H1 (cell line): ENCODE results near the gene SEMA3F. TPM values are rescaled to one million over a fixed set of nuclear protein-coding genes. Genes with fewer than 3 reads are reported as not detected.

Source experiments
- CTCF ChIA-PET: fragments of 300-600 bp; sonication (Branson Sonifier 250); formaldehyde crosslinking; loops from one replicate; lab custom pipeline; 2021; ENCODE audit not compliant: partially characterized antibody; lab: Charles Lee
- POLR2A ChIA-PET: fragments of 300-600 bp; sonication (Branson Sonifier 250); formaldehyde crosslinking; loops from one replicate; lab custom pipeline; 2021; ENCODE audit warnings: inconsistent platforms; ENCODE audit not compliant: partially characterized antibody; lab: Charles Lee
- DNase-seq, 2 experiments: peaks; one replicate each; pipeline versions ENCODE4 v3.0.0 to v3.0.0-alpha.2; 2010 to 2022; ENCODE audit warnings: low spot score in 2 of 2, low read depth in 1 of 2, mixed read lengths in 1 of 2
- FAIRE-seq: peaks from 2 replicates; lab custom pipeline; 2011; peaks lifted over from hg19 to GRCh38; lab: Jason Lieb, UNC
- H2AFZ ChIP-seq: 2 replicates; pipeline ENCODE4 v1.8.1; 2012; ENCODE audit warnings: low read length, inconsistent platforms
- H2AK5ac ChIP-seq: 2 replicates; pipeline ENCODE4 v1.6.1; 2013; ENCODE audit warnings: low read depth, low read length
- H2BK120ac ChIP-seq: replicated peaks from 2 replicates; pipeline ENCODE3; 2013; ENCODE audit warnings: low read depth, low read length, inconsistent platforms
- H2BK12ac ChIP-seq: 2 replicates; pipeline ENCODE4 v1.6.1; 2013; ENCODE audit warnings: low read depth, low read length
- H2BK15ac ChIP-seq: 2 replicates; pipeline ENCODE4 v1.6.1; 2013; ENCODE audit warnings: low read length
- H2BK20ac ChIP-seq: 2 replicates; pipeline ENCODE4 v1.6.1; 2013; ENCODE audit warnings: low read length
- H2BK5ac ChIP-seq: 2 replicates; pipeline ENCODE4 v1.6.1; 2013; ENCODE audit warnings: low read depth, low read length
- H3K14ac ChIP-seq: 2 replicates; pipeline ENCODE4 v1.6.1; 2013; ENCODE audit warnings: inconsistent platforms; ENCODE audit not compliant: insufficient read length
- H3K18ac ChIP-seq: 2 replicates; pipeline ENCODE4 v1.6.1; 2013; ENCODE audit warnings: low read length; ENCODE audit errors: extremely low read depth
- H3K23ac ChIP-seq: 2 replicates; pipeline ENCODE4 v1.6.1; 2013; ENCODE audit warnings: inconsistent platforms; ENCODE audit not compliant: insufficient read length
- H3K23me2 ChIP-seq: 2 replicates; pipeline ENCODE4 v1.6.1; 2013; ENCODE audit warnings: low read depth, low read length
- H3K27ac ChIP-seq: 2 replicates; pipeline ENCODE4 v1.6.1; 2011; ENCODE audit warnings: low read depth, low read length, inconsistent platforms
- H3K27me3 ChIP-seq, 4 experiments: replicated peaks in 1 of 4; 1 replicate in 1 of 4; 2 replicates in 3 of 4; pipeline versions ENCODE4 v1.6.1 to v1.8.1; 2011 to 2013; ENCODE audit warnings: low read length in 3 of 4, mild to moderate bottlenecking in 3 of 4, inconsistent platforms in 2 of 4, mixed read lengths in 2 of 4, moderate library complexity in 1 of 4; ENCODE audit not compliant: control insufficient read depth in 3 of 4, insufficient read depth in 3 of 4; ENCODE audit errors: extremely low read depth in 1 of 4
- H3K36me3 ChIP-seq, 4 experiments: 2 replicates each; pipeline versions ENCODE4 v1.6.1 to v1.8.1; 2011 to 2013; ENCODE audit warnings: mild to moderate bottlenecking in 4 of 4, low read length in 3 of 4, moderate library complexity in 2 of 4, control low read depth in 1 of 4, inconsistent platforms in 1 of 4; ENCODE audit not compliant: insufficient read depth in 4 of 4, control insufficient read depth in 2 of 4
- H3K4ac ChIP-seq: replicated peaks from 2 replicates; pipeline ENCODE3; 2013; ENCODE audit warnings: low read length, low read depth, mixed read lengths, inconsistent platforms; ENCODE audit not compliant: insufficient read length
- H3K4me1 ChIP-seq, 4 experiments: replicated peaks in 1 of 4; 1 replicate in 1 of 4; 2 replicates in 3 of 4; pipeline versions ENCODE4 v1.6.1 to v1.8.1; 2011 to 2013; ENCODE audit warnings: low read length in 3 of 4, inconsistent platforms in 2 of 4, mixed read lengths in 1 of 4; ENCODE audit not compliant: insufficient read depth in 4 of 4, control insufficient read depth in 3 of 4
- H3K4me2 ChIP-seq, 2 experiments: 2 replicates each; pipeline versions ENCODE4 v1.6.1 to v1.8.1; 2011 to 2013; ENCODE audit warnings: low read depth in 2 of 2, low read length in 2 of 2, control low read depth in 1 of 2, inconsistent platforms in 1 of 2, mild to moderate bottlenecking in 1 of 2; ENCODE audit not compliant: insufficient read depth in 1 of 2
- H3K4me3 ChIP-seq, 4 experiments: fragments of 200-600, 300-600 bp in 1 of 4; sonication (generic), shearing (Covaris generic), sonication (Bioruptor Twin) in 1 of 4; 2 replicates each; pipeline versions ENCODE4 v1.5.1 to v1.8.1; 2011 to 2016; ENCODE audit warnings: low read length in 4 of 4, low read depth in 3 of 4, control low read depth in 2 of 4, inconsistent platforms in 2 of 4, mild to moderate bottlenecking in 2 of 4, mixed read lengths in 1 of 4, moderate library complexity in 1 of 4; ENCODE audit not compliant: insufficient read depth in 2 of 4; ENCODE audit errors: extremely low read depth in 1 of 4
- H3K56ac ChIP-seq: replicated peaks from 2 replicates; pipeline ENCODE3; 2013; ENCODE audit warnings: low read depth, mild to moderate bottlenecking, mixed read lengths, low read length, inconsistent platforms; ENCODE audit not compliant: insufficient read length
- H3K79me1 ChIP-seq: 2 replicates; pipeline ENCODE4 v1.6.1; 2013; ENCODE audit warnings: low read depth, low read length, control low read depth
- H3K79me2 ChIP-seq, 2 experiments: 2 replicates each; pipeline versions ENCODE4 v1.6.1 to v1.8.1; 2012 to 2013; ENCODE audit warnings: low read length in 2 of 2, mild to moderate bottlenecking in 2 of 2, inconsistent platforms in 1 of 2; ENCODE audit not compliant: insufficient read depth in 2 of 2, control insufficient read depth in 1 of 2
- H3K9ac ChIP-seq, 4 experiments: replicated peaks in 1 of 4; 1 replicate in 1 of 4; 2 replicates in 3 of 4; pipeline versions ENCODE4 v1.6.1 to v1.8.1; 2011 to 2013; ENCODE audit warnings: low read depth in 3 of 4, low read length in 3 of 4, control low read depth in 2 of 4, mild to moderate bottlenecking in 2 of 4, moderate library complexity in 2 of 4, inconsistent platforms in 1 of 4; ENCODE audit errors: extremely low read depth in 1 of 4
- H3K9me3 ChIP-seq, 2 experiments: 2 replicates each; pipeline versions ENCODE4 v1.6.1 to v1.8.1; 2012 to 2013; ENCODE audit warnings: mild to moderate bottlenecking in 2 of 2, moderate library complexity in 2 of 2, control low read depth in 1 of 2, inconsistent platforms in 1 of 2, low read depth in 1 of 2, low read length in 1 of 2, mixed read lengths in 1 of 2; ENCODE audit not compliant: insufficient read depth in 2 of 2
- H4K20me1 ChIP-seq, 2 experiments: replicated peaks in 1 of 2; 2 replicates each; pipeline versions ENCODE3 to v1.8.1; 2011 to 2013; ENCODE audit warnings: inconsistent platforms in 2 of 2, low read length in 2 of 2, mild to moderate bottlenecking in 1 of 2; ENCODE audit not compliant: insufficient read depth in 2 of 2, control insufficient read depth in 1 of 2
- H4K5ac ChIP-seq: 2 replicates; pipeline ENCODE4 v1.6.1; 2013; ENCODE audit warnings: low read length, low read depth, mixed read lengths, inconsistent platforms; ENCODE audit not compliant: insufficient read length
- H4K8ac ChIP-seq: 2 replicates; pipeline ENCODE4 v1.8.0; 2013; ENCODE audit warnings: mild to moderate bottlenecking, moderate library complexity, low read length, inconsistent platforms; ENCODE audit not compliant: insufficient read depth; ENCODE audit errors: extremely low read depth
- H4K91ac ChIP-seq: replicated peaks from 2 replicates; pipeline ENCODE3; 2013; ENCODE audit warnings: low read length, mixed read lengths, inconsistent platforms; ENCODE audit not compliant: insufficient read length
- CEBPB ChIP-seq: IDR thresholded peaks from 2 replicates; pipeline ENCODE4 v1.6.1; 2012; ENCODE audit warnings: low read depth, low read length
- CTBP2 ChIP-seq: IDR thresholded peaks from 2 replicates; pipeline ENCODE4 v1.7.0; 2011; ENCODE audit warnings: borderline replicate concordance, mild to moderate bottlenecking, moderate library complexity, mixed read lengths, low read length; ENCODE audit not compliant: insufficient read depth, insufficient read length
- EP300 ChIP-seq, 2 experiments: IDR thresholded peaks; 1 replicate in 1 of 2; 2 replicates in 1 of 2; pipeline ENCODE4 v1.6.1; 2011 to 2012; ENCODE audit warnings: low read depth in 2 of 2, low read length in 2 of 2, mild to moderate bottlenecking in 2 of 2, borderline replicate concordance in 1 of 2, inconsistent platforms in 1 of 2, moderate library complexity in 1 of 2
- EZH2 ChIP-seq: fragments of 200-600 bp; sonication (generic); IDR thresholded peaks from 2 replicates; pipeline ENCODE4 v1.7.1; 2012; ENCODE audit warnings: low read depth, mild to moderate bottlenecking, moderate library complexity, low read length, inconsistent platforms; ENCODE audit not compliant: severe bottlenecking
- SIX5 ChIP-seq: IDR thresholded peaks from 2 replicates; pipeline ENCODE4 v1.6.1; 2011; ENCODE audit warnings: mild to moderate bottlenecking, low read depth, low read length
- WGBS, 2 experiments: shearing (Covaris generic) in 1 of 2; methylation state at CpG; one replicate each; pipeline versions ENCODE4 v1.1.6 to v1.1.7; 2013 to 2015; ENCODE audit warnings: low lambda C conversion rate in 2 of 2, mixed read lengths in 2 of 2, inconsistent platforms in 1 of 2, low coverage in 1 of 2, missing lambda C conversion rate in 1 of 2; ENCODE audit not compliant: insufficient replicate concordance in 2 of 2, insufficient coverage in 1 of 2, insufficient read length in 1 of 2; ENCODE audit errors: extremely low coverage in 1 of 2, missing lambda C conversion rate in 1 of 2; 5-methylcytosine and 5-hydroxymethylcytosine counted together
- polyA plus RNA-seq, 7 experiments: library from polyadenylated mRNA; depleted of rRNA in 3 of 7; stranded (reverse) in 5 of 7; unstranded in 2 of 7; fragments of >200 nt in 5 of 7; fragments of 200-250 nt in 2 of 7; gene quantifications; 1 replicate in 5 of 7; 2 replicates in 1 of 7; 4 replicates in 1 of 7; pipeline versions ENCODE4 v1.2.1 to v1.2.3, GENCODE V29; 2011 to 2013; ENCODE audit warnings: missing spikeins in 2 of 7, mixed read lengths in 2 of 7
- total RNA-seq: library from RNA; stranded (reverse); fragmentation: NEBNext Ultra II Directional; extraction: Animal tissue kit (Norgen Biotek cat#: 25700); gene quantifications from 2 replicates; pipeline ENCODE4 v1.2.1, GENCODE V29; 2021
- TF ChIP-seq, protein P1 (sequence below): IDR thresholded peaks from 2 replicates; pipeline ENCODE4 v1.6.1; 2012; ENCODE audit warnings: inconsistent platforms

SEMA3F gene
- total and polyA plus RNA-seq, 2 of the 8 experiments (the other 6 are each of a cell fraction or from before 2014, with no cell fraction given) = 20.3 to 37.0 TPM

DNA sequence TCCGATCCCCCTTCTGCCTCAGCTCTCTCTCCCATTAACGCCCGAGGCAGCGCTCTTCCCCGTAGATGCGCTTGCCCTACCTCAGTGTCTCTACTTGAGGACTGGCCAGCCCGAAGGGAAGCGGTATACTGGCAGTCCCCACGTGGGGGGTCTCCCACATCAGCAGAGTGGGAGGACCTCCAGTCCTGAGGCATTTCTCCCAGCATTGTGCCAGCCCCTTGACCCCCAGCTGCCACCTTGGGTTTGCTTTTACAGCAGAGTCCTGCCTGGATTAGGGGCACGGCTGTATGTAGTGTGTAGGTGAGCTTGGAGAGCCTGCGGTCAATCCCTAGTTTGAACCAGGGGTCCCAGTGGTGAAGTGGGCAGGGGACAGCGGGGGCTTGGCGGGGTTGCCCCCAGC is 767 bp downstream of the SEMA3F start:
- Histone ChIP-seq H3K18ac (peak overlapping the region; percentile 71; the same call in 1 of the 2 replicates), H3K9me3 (no peaks in the 10 kb centered on the region), H3K14ac (no peak overlapping the region), H3K56ac (no peak overlapping the region), H2BK120ac (no peak overlapping the region), H4K5ac (no peak overlapping the region), H3K27ac (no peak overlapping the region), H3K9ac (peak overlapping the region in 2 of 4 experiments; percentile 54 to 58; a peak in 5 of 7 replicates), H3K79me1 (peaks cover 10% of the 10 kb centered on the region; the same call in 1 of the 2 replicates), H3K4me1 (peaks cover 0 to 46% (median 37%) of the 10 kb centered on the region in 4 experiments; a peak in 6 of 7 replicates), H3K4me2 (peak overlapping the region; percentile 94 to 97), H4K91ac (no peak overlapping the region), H4K8ac (no peak overlapping the region), H2AK5ac (no peak overlapping the region; the same call in 1 of the 2 replicates), H2BK20ac (0 out of 2 replicates have a peak overlapping the region, but pooled peaks have one; percentile 48), H2AFZ (no peak overlapping the region), H3K23me2 (peaks cover 17% of the 10 kb centered on the region; the same call in 1 of the 2 replicates), H2BK15ac (peak overlapping the region; percentile 88; the same call in 1 of the 2 replicates), H3K79me2 (peaks cover 0 to 24% of the 10 kb centered on the region in 2 experiments; a peak in 1 of 4 replicates), H3K4me3 (peak overlapping the region; percentile 69 to 78 (median 72)), H3K4ac (no peak overlapping the region), H2BK12ac (peak overlapping the region; percentile 84; the same call in 1 of the 2 replicates), H3K36me3 (peaks cover 0 to 8% (median 2%) of the 10 kb centered on the region in 4 experiments; a peak in 2 of 8 replicates), H2BK5ac (no peak overlapping the region), H3K27me3 (peaks cover 2 to 19% (median 15%) of the 10 kb centered on the region in 4 experiments; a peak in 6 of 7 replicates), H4K20me1 (peaks cover 3 to 12% of the 10 kb centered on the region in 2 experiments), H3K23ac (no peak overlapping the region)
- ChIA-PET CTCF (interaction anchor here (0.7 to 2.0 kb wide), 20 partner anchors 10 to 246 kb away, joined by 3 to 21 read pairs (median 4); no protein-coding TSS in a partner anchor), POLR2A (interaction anchor here (0.6 to 6.6 kb wide), 15 partner anchors 10 to 172 kb away, joined by 3 to 65 read pairs (median 6); partner anchors contain the start of genes GNAT1 and TUSC2)
- no peak for FAIRE-seq
- peak in 1 of 2 experiments; percentile 68 for DNase-seq
- WGBS, 2 experiments = 8% methylated on average over 13 of the region's 13 CpGs; no CpG with 5 or more reads in 1 of the 2 experiments
- TF ChIP-seq EP300 (IDR thresholded peaks at IDR 0.05; ENCODE audit: borderline replicate concordance in 1 of 2, low read depth in 2 of 2, low read length in 2 of 2) = no peak
- TF ChIP-seq SIX5 = no peak
- TF ChIP-seq, protein P1, sequence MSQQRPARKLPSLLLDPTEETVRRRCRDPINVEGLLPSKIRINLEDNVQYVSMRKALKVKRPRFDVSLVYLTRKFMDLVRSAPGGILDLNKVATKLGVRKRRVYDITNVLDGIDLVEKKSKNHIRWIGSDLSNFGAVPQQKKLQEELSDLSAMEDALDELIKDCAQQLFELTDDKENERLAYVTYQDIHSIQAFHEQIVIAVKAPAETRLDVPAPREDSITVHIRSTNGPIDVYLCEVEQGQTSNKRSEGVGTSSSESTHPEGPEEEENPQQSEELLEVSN = no peak
- peak; percentile 17 for TF ChIP-seq EZH2
- no peak for TF ChIP-seq CEBPB
- TF ChIP-seq CTBP2 = peak; percentile 6
